GM12865 (cell line): Measurements from ENCODE around the gene TUBGCP6.

ENCODE experiments used
- DNase-seq: peaks from one replicate; pipeline ENCODE4 v3.0.0; 2010; ENCODE audit warnings: low read depth
- H3K4me3 ChIP-seq: 2 replicates; pipeline ENCODE4 v1.5.1; 2011; ENCODE audit warnings: mild to moderate bottlenecking, low read depth, low read length, control low read depth
- CTCF ChIP-seq: IDR thresholded peaks from 2 replicates; pipeline ENCODE4 v1.5.1; 2011; ENCODE audit warnings: low read length, control low read depth, low read depth, inconsistent platforms; ENCODE audit not compliant: insufficient read depth; ENCODE audit errors: missing control alignments

The TUBGCP6 gene

GRCh38 chr22:50289151-50289941 lies 44.5 kb upstream of the TUBGCP6 start:
- H3K4me3 ChIP-seq, result no peak overlapping the region
- no peak for TF ChIP-seq CTCF
- no peak for DNase-seq

DNA sequence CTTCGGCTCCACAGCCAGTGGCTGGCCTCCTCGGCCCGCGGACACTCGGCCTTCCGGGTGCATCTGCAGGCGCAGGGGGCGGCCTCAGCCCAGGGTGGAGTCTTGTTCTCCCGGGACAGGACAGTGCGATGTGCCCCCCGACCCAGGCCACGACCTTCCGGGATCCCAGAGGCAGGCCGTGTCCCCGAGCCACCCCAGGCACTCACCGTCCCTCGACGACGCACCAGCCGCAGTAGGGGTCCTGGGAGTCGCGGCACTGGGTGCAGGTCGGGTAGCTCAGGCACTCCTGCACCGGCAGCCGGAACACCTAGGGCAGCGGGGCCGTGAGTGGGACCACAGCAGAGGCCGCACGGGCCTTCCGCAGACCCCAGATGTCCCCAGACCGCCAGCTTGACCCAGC lies 42.9 kb upstream of the TUBGCP6 start:
- H3K4me3 ChIP-seq, result no peak overlapping the region
- no peak for TF ChIP-seq CTCF

GRCh38 chr22:50286701-50287318 lies 42.0 kb upstream of the TUBGCP6 start:
- H3K4me3 ChIP-seq, result no peak overlapping the region
- TF ChIP-seq CTCF, result no peak
- no peak for DNase-seq

More for the DNA sequence above, 42.9 kb upstream of the TUBGCP6 start:
- DNase-seq, result no peak

- TF ChIP-seq CTCF, result no peak
- H3K4me3 ChIP-seq, result no peak overlapping the region
- DNase-seq, result no peak
Measured at GRCh38 chr22:50286275-50286674, 41.5 kb upstream of the TUBGCP6 start.

GRCh38 chr22:50285568-50286229 lies 40.9 kb upstream of the TUBGCP6 start:
- H3K4me3 ChIP-seq, result no peak overlapping the region
- TF ChIP-seq CTCF, result no peak

DNA sequence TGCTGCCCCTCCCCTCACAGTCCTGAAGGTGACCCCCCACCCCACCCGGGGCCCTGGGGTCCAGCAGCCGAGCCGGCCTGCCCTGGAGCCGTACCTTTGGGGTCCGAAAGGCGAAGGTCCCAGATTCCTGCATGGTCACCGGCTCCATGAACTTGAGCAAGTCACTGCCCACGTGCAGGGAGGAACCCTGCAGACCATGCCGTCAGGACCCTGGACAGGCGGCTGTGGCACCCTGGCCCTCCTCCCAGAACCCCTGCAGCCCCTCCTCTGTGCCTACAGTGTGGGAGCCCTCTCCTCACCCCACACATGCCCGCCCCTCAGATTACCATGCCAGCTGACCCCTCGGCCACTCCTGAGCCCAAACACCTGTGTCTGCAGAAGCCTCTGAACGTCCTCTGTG lies 39.7 kb upstream of the TUBGCP6 start:
- no peak overlapping the region for H3K4me3 ChIP-seq
- no peak for TF ChIP-seq CTCF
- DNase-seq, result no peak

More at GRCh38 chr22:50285568-50286229, 40.9 kb upstream of the TUBGCP6 start:
- DNase-seq, result no peak
